B cell (primary cell): ENCODE results near the gene NDUFB10.

Experiments
- CTCF ChIP-seq: fragments of 200-600 bp; IDR thresholded peaks from one replicate; pipeline ENCODE4 v1.8.0; 2022; ENCODE audit warnings: antibody characterized with exemption, mild to moderate bottlenecking
- EZH2 ChIP-seq: IDR thresholded peaks from 2 replicates; pipeline ENCODE4 v1.6.1; 2012; ENCODE audit warnings: borderline replicate concordance, low read depth, mild to moderate bottlenecking, moderate library complexity, low read length; ENCODE audit not compliant: insufficient read depth, poor library complexity, severe bottlenecking

GRCh38 chr16:1985466-1986150 is 26.3 kb downstream of the NDUFB10 start:
- TF ChIP-seq CTCF: no peak
- no peak for TF ChIP-seq EZH2
